ENCODE data around the gene FOXN3.

Gene FOXN3

GRCh38 chr14:89209558-89209957 is 207.5 kb downstream of the FOXN3 start:
- TF ChIP-seq EZH2phosphoT487 (IDR thresholded peaks at IDR 0.05; ENCODE audit: low read depth) (no peak), CTCF (IDR thresholded peaks at IDR 0.05; ENCODE audit: low read depth, low read length) (no peak)
- Histone ChIP-seq H3K27ac (ENCODE audit: low read length) (no peak overlapping the region), H3K4me1 (ENCODE audit: low read length) (no peaks in the 10 kb centered on the region), H3K27me3 (ENCODE audit: low read depth, low read length) (no peaks in the 10 kb centered on the region), H3K4me3 (ENCODE audit: low read length) (no peak overlapping the region), H3K4me2 (ENCODE audit: low read length) (no peak overlapping the region), H4K20me1 (ENCODE audit: insufficient read depth, low read length) (0 out of 2 replicates have a peak, but pooled peaks cover 14% of the 10 kb centered on the region), H2AFZ (ENCODE audit: low read depth, low read length) (no peak overlapping the region), H3K79me2 (ENCODE audit: low read length) (no peaks in the 10 kb centered on the region), H3K9ac (ENCODE audit: low read length) (no peak overlapping the region), H3K9me3 (ENCODE audit: insufficient read depth, low read length) (no peaks in the 10 kb centered on the region), H3K36me3 (replicated peaks; ENCODE audit: low read depth, low read length) (no peaks in the 10 kb centered on the region)

GRCh38 chr14:89207925-89208328 is 209.1 kb downstream of the FOXN3 start:
- Histone ChIP-seq H3K9ac (ENCODE audit: low read length) (no peak overlapping the region), H3K9me3 (ENCODE audit: insufficient read depth, low read length) (no peaks in the 10 kb centered on the region), H4K20me1 (ENCODE audit: insufficient read depth, low read length) (0 out of 2 replicates have a peak, but pooled peaks cover 17% of the 10 kb centered on the region), H3K27ac (ENCODE audit: low read length) (no peak overlapping the region), H3K27me3 (ENCODE audit: low read depth, low read length) (no peaks in the 10 kb centered on the region), H3K4me1 (ENCODE audit: low read length) (no peaks in the 10 kb centered on the region), H2AFZ (ENCODE audit: low read depth, low read length) (no peak overlapping the region), H3K4me2 (ENCODE audit: low read length) (no peak overlapping the region), H3K4me3 (ENCODE audit: low read length) (no peak overlapping the region), H3K36me3 (replicated peaks; ENCODE audit: low read depth, low read length) (no peaks in the 10 kb centered on the region), H3K79me2 (ENCODE audit: low read length) (no peaks in the 10 kb centered on the region)
- TF ChIP-seq EZH2phosphoT487 (IDR thresholded peaks at IDR 0.05; ENCODE audit: low read depth): no peak
- no peak for TF ChIP-seq CTCF (IDR thresholded peaks at IDR 0.05; ENCODE audit: low read depth, low read length)

- H3K36me3 ChIP-seq (replicated peaks; ENCODE audit: low read depth, low read length): no peaks in the 10 kb centered on the region
- TF ChIP-seq CTCF (IDR thresholded peaks at IDR 0.05; ENCODE audit: low read depth, low read length) (no peak), EZH2phosphoT487 (IDR thresholded peaks at IDR 0.05; ENCODE audit: low read depth) (no peak)
- no peaks in the 10 kb centered on the region for H3K79me2 ChIP-seq (ENCODE audit: low read length)
- no peaks in the 10 kb centered on the region for H3K4me1 ChIP-seq (ENCODE audit: low read length)
- 0 out of 2 replicates have a peak, but pooled peaks cover 21% of the 10 kb centered on the region for H4K20me1 ChIP-seq (ENCODE audit: insufficient read depth, low read length)
- no peaks in the 10 kb centered on the region for H3K27me3 ChIP-seq (ENCODE audit: low read depth, low read length)
- no peak overlapping the region for H2AFZ ChIP-seq (ENCODE audit: low read depth, low read length)
- H3K9me3 ChIP-seq (ENCODE audit: insufficient read depth, low read length): no peaks in the 10 kb centered on the region
- H3K27ac ChIP-seq (ENCODE audit: low read length): no peak overlapping the region
- H3K4me3 ChIP-seq (ENCODE audit: low read length): no peak overlapping the region
- no peak overlapping the region for H3K4me2 ChIP-seq (ENCODE audit: low read length)
- no peak overlapping the region for H3K9ac ChIP-seq (ENCODE audit: low read length)
These were observed 210.5 kb downstream of the FOXN3 start for GRCh38 chr14:89206389-89207031.

DNA sequence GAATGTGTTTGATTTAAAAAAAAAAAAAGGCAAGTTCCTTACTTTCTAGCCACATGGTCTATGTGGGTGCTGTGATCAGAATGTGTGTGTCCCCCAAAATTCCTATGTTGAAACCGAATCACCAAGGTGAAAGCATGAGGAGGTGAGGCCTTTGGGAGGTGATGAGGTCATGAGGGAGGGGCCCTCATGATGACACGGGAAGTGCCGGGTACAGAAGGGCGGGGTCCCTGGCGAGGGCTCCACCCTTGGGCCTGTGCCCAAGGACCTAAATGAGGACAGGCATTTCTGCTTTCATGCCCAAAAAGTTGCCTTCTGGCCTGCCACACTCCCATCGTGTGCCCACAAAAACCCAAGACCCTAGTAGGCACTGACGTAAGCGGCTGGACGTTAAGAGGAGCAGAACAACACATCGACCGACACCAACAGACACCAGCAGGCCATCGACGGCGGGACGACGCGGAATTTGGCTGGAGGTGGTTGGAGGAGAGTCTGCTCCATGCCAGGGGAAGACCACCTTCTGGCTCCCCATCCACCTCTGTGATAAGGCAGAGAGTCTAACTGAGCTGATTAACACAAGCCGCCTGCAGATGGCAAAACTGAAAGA is 211.8 kb downstream of the FOXN3 start:
- Histone ChIP-seq H3K4me1 (ENCODE audit: low read length) (no peaks in the 10 kb centered on the region), H4K20me1 (ENCODE audit: insufficient read depth, low read length) (0 out of 2 replicates have a peak, but pooled peaks cover 21% of the 10 kb centered on the region), H3K4me3 (ENCODE audit: low read length) (no peak overlapping the region), H3K79me2 (ENCODE audit: low read length) (no peaks in the 10 kb centered on the region), H3K27me3 (ENCODE audit: low read depth, low read length) (no peaks in the 10 kb centered on the region), H3K9me3 (ENCODE audit: insufficient read depth, low read length) (no peaks in the 10 kb centered on the region), H2AFZ (ENCODE audit: low read depth, low read length) (no peak overlapping the region), H3K36me3 (replicated peaks; ENCODE audit: low read depth, low read length) (no peaks in the 10 kb centered on the region), H3K27ac (ENCODE audit: low read length) (no peak overlapping the region), H3K4me2 (ENCODE audit: low read length) (no peak overlapping the region), H3K9ac (ENCODE audit: low read length) (no peak overlapping the region)
- TF ChIP-seq EZH2phosphoT487 (IDR thresholded peaks at IDR 0.05; ENCODE audit: low read depth) (no peak), CTCF (IDR thresholded peaks at IDR 0.05; ENCODE audit: low read depth, low read length) (no peak)

All from OCI-LY3 (cell line).